Gastrocnemius medialis (tissue), 4 donors: ENCODE data around the gene SHC4. TPM values are rescaled to one million over a fixed set of nuclear protein-coding genes. Genes with fewer than 3 reads are reported as not detected.

Source experiments
- ATAC-seq, 2 donors: fragments of 150-250 bp; one replicate each; pipeline ENCODE4 v1.9.1; 2016
- DNase-seq, 2 donors: peaks; one replicate each; pipeline ENCODE4 v3.0.0-alpha.2; 2019
- H3K27ac ChIP-seq, 4 donors: fragments of 200-600 bp; sonication (generic); 1 replicate in 1 of 4; 2 replicates in 3 of 4; pipeline ENCODE4 v1.5.1; 2016 to 2018; ENCODE audit warnings: mild to moderate bottlenecking in 2 of 4, moderate library complexity in 1 of 4
- H3K27me3 ChIP-seq, 3 donors: fragments of 200-600 bp; sonication (generic) in 2 of 3; 1 replicate in 1 of 3; 2 replicates in 2 of 3; pipeline versions ENCODE4 v1.5.1 to v1.6.0; 2016 to 2019; ENCODE audit warnings: mild to moderate bottlenecking in 1 of 3, moderate library complexity in 1 of 3
- H3K36me3 ChIP-seq, 2 donors: fragments of 200-600 bp; sonication (generic) in 1 of 2; one replicate each; pipeline ENCODE4 v1.5.1; 2017 to 2018
- H3K4me1 ChIP-seq, 2 donors: fragments of 200-600 bp; sonication (generic) in 1 of 2; one replicate each; pipeline ENCODE4 v1.5.1; 2016 to 2017; ENCODE audit warnings: mild to moderate bottlenecking in 2 of 2
- H3K4me3 ChIP-seq, 4 donors: fragments of 200-600 bp; sonication (generic) in 3 of 4; 1 replicate in 1 of 4; 2 replicates in 3 of 4; pipeline ENCODE4 v1.5.1; 2016 to 2019; ENCODE audit warnings: mild to moderate bottlenecking in 2 of 4
- H3K9me3 ChIP-seq, 3 donors: fragments of 200-600 bp; sonication (generic) in 2 of 3; 1 replicate in 1 of 3; 2 replicates in 2 of 3; pipeline ENCODE4 v1.5.1; 2016 to 2019
- POLR2A ChIP-seq, 2 donors: fragments of 450-650 bp; IDR thresholded peaks; one replicate each; pipeline ENCODE4 v1.6.1; 2017; ENCODE audit warnings: antibody characterized with exemption in 2 of 2, mild to moderate bottlenecking in 2 of 2, moderate library complexity in 2 of 2
- in situ Hi-C, 4 donors: fragments of 200-750 bp; cut with MboI; loops; one replicate each; pipeline versions ENCODE4 v1.15.0 to v1.8.0; 2017; ENCODE audit warnings: low sequenced_read_pairs in 4 of 4
- intact Hi-C: fragments of 100-400 bp; cut with DNase I; formaldehyde crosslinking; loops from one replicate; pipeline ENCODE4 v1.15.1; 2023; ENCODE audit warnings: low total_unique reads
- total RNA-seq, 4 donors: library from RNA; depleted of rRNA; stranded (reverse); fragments of >200 nt; gene quantifications; one replicate each; pipeline versions ENCODE4 v1.1.0 to v1.2.3, GENCODE V29; 2016
- TF ChIP-seq, protein P1 (sequence below), 5 experiments: fragments of 450-650 bp in 3 of 5; fragments of 200-600 bp in 2 of 5; sonication (generic) in 2 of 5; IDR thresholded peaks in 4 of 5; conservative IDR thresholded peaks in 1 of 5; 1 replicate in 4 of 5; 2 replicates in 1 of 5; pipeline ENCODE4 v1.5.1; 2016 to 2019; ENCODE audit warnings: antibody characterized with exemption in 5 of 5, mild to moderate bottlenecking in 3 of 5, moderate library complexity in 3 of 5

Gene SHC4
- total RNA-seq, 4 donors from 2014 or later: 0.29 to 0.39 TPM; not detected in 2

DNA sequence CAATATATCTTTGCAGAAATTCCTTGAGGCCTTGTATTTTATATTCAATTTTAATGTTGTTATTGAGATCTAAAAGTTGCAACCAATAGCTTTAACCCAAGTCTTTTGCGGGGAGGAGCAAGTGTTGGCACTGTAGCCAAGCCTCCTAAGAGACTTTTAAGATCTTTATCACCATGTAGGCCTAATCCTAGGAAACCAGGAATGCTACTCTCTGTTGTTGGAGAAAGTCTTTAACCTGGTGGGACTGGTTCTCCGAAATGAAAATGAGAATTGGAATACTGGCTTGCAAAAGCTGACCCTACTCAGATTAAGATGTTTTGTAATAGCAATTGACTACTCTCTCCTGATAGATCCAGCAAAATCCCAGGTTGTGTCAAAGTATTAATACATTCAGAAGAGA, 25.8 kb downstream of the SHC4 start:
- no peaks in the 10 kb centered on the region for H3K4me1 ChIP-seq
- no peaks in the 10 kb centered on the region for H3K27me3 ChIP-seq
- no peak overlapping the region for H3K27ac ChIP-seq
- ATAC-seq (no peak), DNase-seq (no peak)
- H3K4me3 ChIP-seq: no peak overlapping the region
- no peaks in the 10 kb centered on the region for H3K36me3 ChIP-seq
- no peak for TF ChIP-seq POLR2A (IDR thresholded peaks at IDR 0.05)
- TF ChIP-seq, protein P1, sequence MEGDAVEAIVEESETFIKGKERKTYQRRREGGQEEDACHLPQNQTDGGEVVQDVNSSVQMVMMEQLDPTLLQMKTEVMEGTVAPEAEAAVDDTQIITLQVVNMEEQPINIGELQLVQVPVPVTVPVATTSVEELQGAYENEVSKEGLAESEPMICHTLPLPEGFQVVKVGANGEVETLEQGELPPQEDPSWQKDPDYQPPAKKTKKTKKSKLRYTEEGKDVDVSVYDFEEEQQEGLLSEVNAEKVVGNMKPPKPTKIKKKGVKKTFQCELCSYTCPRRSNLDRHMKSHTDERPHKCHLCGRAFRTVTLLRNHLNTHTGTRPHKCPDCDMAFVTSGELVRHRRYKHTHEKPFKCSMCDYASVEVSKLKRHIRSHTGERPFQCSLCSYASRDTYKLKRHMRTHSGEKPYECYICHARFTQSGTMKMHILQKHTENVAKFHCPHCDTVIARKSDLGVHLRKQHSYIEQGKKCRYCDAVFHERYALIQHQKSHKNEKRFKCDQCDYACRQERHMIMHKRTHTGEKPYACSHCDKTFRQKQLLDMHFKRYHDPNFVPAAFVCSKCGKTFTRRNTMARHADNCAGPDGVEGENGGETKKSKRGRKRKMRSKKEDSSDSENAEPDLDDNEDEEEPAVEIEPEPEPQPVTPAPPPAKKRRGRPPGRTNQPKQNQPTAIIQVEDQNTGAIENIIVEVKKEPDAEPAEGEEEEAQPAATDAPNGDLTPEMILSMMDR (IDR thresholded peaks at IDR 0.05 in 4 of 5, conservative IDR thresholded peaks at IDR 0.05 in 1 of 5): no peak
- in situ Hi-C loops: no loop called here
- intact Hi-C loops: no loop called here
- no peaks in the 10 kb centered on the region for H3K9me3 ChIP-seq

DNA sequence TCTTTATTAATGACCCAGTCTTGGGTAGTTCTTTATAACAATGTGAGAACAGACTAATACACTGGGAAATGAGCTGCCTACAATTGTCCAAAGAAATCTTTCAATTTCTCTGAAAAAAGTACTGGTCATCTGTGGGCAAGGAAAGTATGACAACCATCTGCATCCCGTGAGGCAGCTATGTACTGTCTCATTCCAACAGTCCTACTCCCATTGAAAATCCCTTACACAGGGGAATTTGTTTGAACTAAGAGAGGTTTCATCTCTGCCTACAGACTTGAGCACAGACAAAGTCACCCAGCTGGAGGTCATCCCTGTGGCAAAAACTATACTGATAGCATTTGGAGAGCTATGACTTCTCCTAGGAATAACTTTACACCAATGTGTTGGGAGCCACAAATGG, 27.1 kb downstream of the SHC4 start:
- in situ Hi-C loops (no loop called here), intact Hi-C loops (no loop called here)
- H3K27me3 ChIP-seq: no peaks in the 10 kb centered on the region
- DNase-seq (no peak), ATAC-seq (no peak)
- H3K27ac ChIP-seq: no peak overlapping the region
- H3K4me3 ChIP-seq: no peak overlapping the region
- H3K36me3 ChIP-seq: no peaks in the 10 kb centered on the region
- no peak for TF ChIP-seq POLR2A (IDR thresholded peaks at IDR 0.05)
- TF ChIP-seq, protein P1 (IDR thresholded peaks at IDR 0.05 in 4 of 5, conservative IDR thresholded peaks at IDR 0.05 in 1 of 5): no peak
- H3K4me1 ChIP-seq: no peaks in the 10 kb centered on the region
- no peaks in the 10 kb centered on the region for H3K9me3 ChIP-seq

DNA sequence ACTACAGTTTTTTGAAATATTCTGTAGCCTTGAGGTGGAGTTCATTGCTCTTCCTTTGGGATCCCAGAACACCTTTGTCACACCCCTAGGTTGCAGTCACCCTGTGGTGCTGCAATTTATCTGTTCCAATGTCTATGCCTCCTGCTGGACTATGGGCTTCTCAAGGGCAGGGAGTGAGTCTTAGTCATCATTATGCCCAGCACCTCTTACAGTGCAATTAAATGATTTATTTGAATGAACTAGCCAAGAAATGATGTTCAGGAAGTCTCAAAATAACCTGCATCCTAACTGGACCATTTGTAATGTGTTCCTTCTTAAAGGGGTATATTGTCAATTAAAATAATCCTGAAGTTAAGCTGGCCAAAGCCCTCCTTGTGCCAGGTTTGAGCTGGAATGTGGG, 28.5 kb downstream of the SHC4 start:
- ATAC-seq: no peak
- Histone ChIP-seq H3K27me3 (no peaks in the 10 kb centered on the region), H3K9me3 (no peaks in the 10 kb centered on the region), H3K4me1 (no peaks in the 10 kb centered on the region), H3K36me3 (no peaks in the 10 kb centered on the region), H3K4me3 (no peak overlapping the region), H3K27ac (no peak overlapping the region)
- TF ChIP-seq, protein P1 (IDR thresholded peaks at IDR 0.05 in 4 of 5, conservative IDR thresholded peaks at IDR 0.05 in 1 of 5): no peak
- no peak for TF ChIP-seq POLR2A (IDR thresholded peaks at IDR 0.05)
- no peak for DNase-seq
- in situ Hi-C loops: no loop called here
- intact Hi-C loops: no loop called here

DNA sequence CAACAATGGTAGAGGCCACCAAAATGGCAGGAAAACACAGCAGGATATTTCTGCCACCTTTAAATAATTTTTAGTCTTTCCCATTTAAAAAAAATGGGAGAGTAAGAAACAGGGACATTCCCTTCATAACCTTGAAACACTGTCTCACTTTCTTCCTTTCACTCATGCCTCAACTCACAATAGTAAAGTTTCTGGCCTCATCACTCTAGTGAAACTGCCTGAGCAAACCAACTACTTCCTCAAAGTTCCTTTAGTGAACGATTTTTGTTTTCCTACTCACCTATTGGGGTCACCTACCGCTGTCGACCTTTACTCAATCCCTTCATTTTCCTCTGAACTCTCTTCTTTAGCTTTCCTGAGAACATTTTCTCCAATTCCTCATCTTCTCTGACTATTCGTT, 33.0 kb downstream of the SHC4 start:
- no peak overlapping the region for H3K27ac ChIP-seq
- intact Hi-C loops (no loop called here), in situ Hi-C loops (no loop called here)
- no peaks in the 10 kb centered on the region for H3K9me3 ChIP-seq
- TF ChIP-seq POLR2A (IDR thresholded peaks at IDR 0.05): no peak
- TF ChIP-seq, protein P1 (IDR thresholded peaks at IDR 0.05 in 4 of 5, conservative IDR thresholded peaks at IDR 0.05 in 1 of 5): no peak
- no peaks in the 10 kb centered on the region for H3K36me3 ChIP-seq
- no peaks in the 10 kb centered on the region for H3K27me3 ChIP-seq
- H3K4me1 ChIP-seq: no peaks in the 10 kb centered on the region
- H3K4me3 ChIP-seq: no peak overlapping the region
- no peak for ATAC-seq
- DNase-seq: no peak

DNA sequence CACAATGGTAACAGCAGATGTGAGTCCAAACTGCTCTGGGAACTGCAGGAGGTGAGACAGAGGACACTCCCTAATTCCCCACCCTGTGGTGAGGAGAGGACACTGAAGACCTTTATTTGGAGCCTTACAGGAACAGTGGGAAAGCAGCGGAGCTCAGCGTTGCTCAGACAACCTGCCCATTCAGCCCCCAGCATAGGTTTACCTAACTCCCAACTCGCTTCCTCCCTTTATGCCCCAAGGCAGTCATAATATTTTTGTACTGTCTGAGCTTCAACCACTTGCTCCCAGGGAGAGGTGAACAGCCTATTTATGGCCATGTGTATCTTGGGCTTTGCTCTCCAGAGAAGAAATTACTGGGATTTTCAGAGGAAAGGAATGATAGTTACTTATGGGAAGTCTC, 34.1 kb downstream of the SHC4 start:
- intact Hi-C loops: no loop called here
- H3K27me3 ChIP-seq: no peaks in the 10 kb centered on the region
- no peaks in the 10 kb centered on the region for H3K36me3 ChIP-seq
- no peaks in the 10 kb centered on the region for H3K4me1 ChIP-seq
- ATAC-seq (no peak), DNase-seq (no peak)
- no peak overlapping the region for H3K27ac ChIP-seq
- in situ Hi-C loops: no loop called here
- TF ChIP-seq, protein P1 (IDR thresholded peaks at IDR 0.05 in 4 of 5, conservative IDR thresholded peaks at IDR 0.05 in 1 of 5): no peak
- no peak for TF ChIP-seq POLR2A (IDR thresholded peaks at IDR 0.05)
- H3K4me3 ChIP-seq: no peak overlapping the region
- H3K9me3 ChIP-seq: no peaks in the 10 kb centered on the region
